Lower leg skin (tissue), 3 donors: ENCODE results near the gene LALBA.

Experiments used
- POLR2A ChIP-seq, 2 donors: fragments of 450-650 bp; IDR thresholded peaks; one replicate each; pipeline ENCODE4 v1.6.1; 2016 to 2017; ENCODE audit warnings: antibody characterized with exemption in 2 of 2, mild to moderate bottlenecking in 1 of 2, moderate library complexity in 1 of 2
- TF ChIP-seq, protein P1 (sequence below), 3 donors: fragments of 450-650 bp; IDR thresholded peaks; one replicate each; pipeline ENCODE4 v1.5.1; 2016; ENCODE audit warnings: antibody characterized with exemption in 3 of 3, mild to moderate bottlenecking in 3 of 3, moderate library complexity in 2 of 3

DNA sequence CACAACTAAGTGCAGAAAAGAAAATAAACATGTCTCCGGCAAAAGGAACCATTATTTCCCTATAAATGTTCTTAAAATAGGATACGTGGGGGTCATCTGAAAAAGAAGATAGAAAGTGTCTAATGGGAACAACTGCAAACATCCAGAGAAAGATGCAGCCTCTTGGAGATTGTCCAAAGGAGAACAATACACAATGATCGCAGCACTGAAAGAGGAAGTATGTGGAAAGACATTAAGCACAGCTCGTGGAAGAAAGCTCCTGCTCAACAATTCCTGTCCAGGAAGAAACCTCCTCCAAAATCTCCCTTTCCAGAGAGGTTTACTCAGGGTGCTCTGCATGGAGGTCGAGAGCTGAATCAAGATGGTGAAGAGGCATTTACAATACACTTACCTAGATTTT, 2.5 kb upstream of the LALBA start:
- TF ChIP-seq, protein P1, sequence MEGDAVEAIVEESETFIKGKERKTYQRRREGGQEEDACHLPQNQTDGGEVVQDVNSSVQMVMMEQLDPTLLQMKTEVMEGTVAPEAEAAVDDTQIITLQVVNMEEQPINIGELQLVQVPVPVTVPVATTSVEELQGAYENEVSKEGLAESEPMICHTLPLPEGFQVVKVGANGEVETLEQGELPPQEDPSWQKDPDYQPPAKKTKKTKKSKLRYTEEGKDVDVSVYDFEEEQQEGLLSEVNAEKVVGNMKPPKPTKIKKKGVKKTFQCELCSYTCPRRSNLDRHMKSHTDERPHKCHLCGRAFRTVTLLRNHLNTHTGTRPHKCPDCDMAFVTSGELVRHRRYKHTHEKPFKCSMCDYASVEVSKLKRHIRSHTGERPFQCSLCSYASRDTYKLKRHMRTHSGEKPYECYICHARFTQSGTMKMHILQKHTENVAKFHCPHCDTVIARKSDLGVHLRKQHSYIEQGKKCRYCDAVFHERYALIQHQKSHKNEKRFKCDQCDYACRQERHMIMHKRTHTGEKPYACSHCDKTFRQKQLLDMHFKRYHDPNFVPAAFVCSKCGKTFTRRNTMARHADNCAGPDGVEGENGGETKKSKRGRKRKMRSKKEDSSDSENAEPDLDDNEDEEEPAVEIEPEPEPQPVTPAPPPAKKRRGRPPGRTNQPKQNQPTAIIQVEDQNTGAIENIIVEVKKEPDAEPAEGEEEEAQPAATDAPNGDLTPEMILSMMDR (IDR thresholded peaks at IDR 0.05), result no peak
- no peak for TF ChIP-seq POLR2A (IDR thresholded peaks at IDR 0.05)
